Stomach (tissue), 4 donors: ENCODE results near the gene SLC6A5.

Source experiments
- CTCF ChIP-seq, 7 experiments: fragments of 450-650 bp in 4 of 7; fragments of 200-600 bp in 3 of 7; sonication (generic) in 3 of 7; IDR thresholded peaks; one replicate each; pipeline ENCODE4 v1.5.1; 2016 to 2019; ENCODE audit warnings: antibody characterized with exemption in 7 of 7, control low read depth in 2 of 7, mild to moderate bottlenecking in 1 of 7
- EP300 ChIP-seq: sonication (generic); formaldehyde crosslinking; IDR thresholded peaks from one replicate; pipeline ENCODE4 v1.6.1; 2017; ENCODE audit warnings: antibody characterized with exemption
- POLR2A ChIP-seq, 4 donors: fragments of 450-650 bp; IDR thresholded peaks; one replicate each; pipeline ENCODE4 v1.6.1; 2016; ENCODE audit warnings: antibody characterized with exemption in 4 of 4, control low read depth in 2 of 4, mild to moderate bottlenecking in 1 of 4, moderate library complexity in 1 of 4
- POLR2AphosphoS5 ChIP-seq, 3 donors: sonication (generic); formaldehyde crosslinking; IDR thresholded peaks; one replicate each; pipeline ENCODE4 v1.6.1; 2016; ENCODE audit warnings: antibody characterized with exemption in 3 of 3

- TF ChIP-seq POLR2AphosphoS5 (IDR thresholded peaks at IDR 0.05) (no peak), CTCF (IDR thresholded peaks at IDR 0.05) (no peak), EP300 (no peak), POLR2A (IDR thresholded peaks at IDR 0.05) (no peak)
Measured at GRCh38 chr11:20671856-20672546, 72.6 kb downstream of the SLC6A5 start.
